Right renal cortex interstitium (tissue), 3 donors: Measurements from ENCODE around the gene GBX2. TPM values are rescaled to one million over a fixed set of nuclear protein-coding genes. Genes with fewer than 3 reads are reported as not detected.

Experiments used
- DNase-seq, 3 donors: peaks; one replicate each; pipeline ENCODE4 v3.0.0-alpha.2; 2013; ENCODE audit warnings: low read depth in 3 of 3, low spot score in 2 of 3
- polyA plus RNA-seq, 3 donors: library from polyadenylated mRNA; unstranded; fragments of 120-200 nt; gene quantifications; one replicate each; pipeline ENCODE4 v1.2.1, GENCODE V29; 2013; ENCODE audit not compliant: insufficient read length in 3 of 3

The GBX2 gene
- polyA plus RNA-seq, 3 donors, result 0.39 to 0.51 (median 0.41) TPM

GRCh38 chr2:236121546-236121945 is 46.6 kb downstream of the GBX2 start:
- no peak for DNase-seq

- no peak for DNase-seq
Measured at GRCh38 chr2:236120829-236121228, 47.4 kb downstream of the GBX2 start.

GRCh38 chr2:236120141-236120601 is 48.0 kb downstream of the GBX2 start:
- no peak for DNase-seq

- no peak for DNase-seq
Measured at GRCh38 chr2:236119476-236119875, 48.7 kb downstream of the GBX2 start.

GRCh38 chr2:236119003-236119402 is 49.2 kb downstream of the GBX2 start:
- no peak for DNase-seq

- DNase-seq, result peak in 1 of 3 donors; percentile 18
Measured at GRCh38 chr2:236117861-236118269, 50.3 kb downstream of the GBX2 start.

GRCh38 chr2:236117401-236117800 is 50.8 kb downstream of the GBX2 start:
- DNase-seq, result no peak

Other genes with a start within 250 kb of the GBX2 start
- gene ASB18, start 96.0 kb upstream of the GBX2 start, polyA plus RNA-seq, result under 1 TPM in 2 of 3 donors, not detected in 1; 0.03 to 0.06 TPM